Measurements from ENCODE around the gene PRIM1. TPM values are rescaled to one million over a fixed set of nuclear protein-coding genes. Genes with fewer than 3 reads are reported as not detected.
"Not testable (repeated sequence)": the region's sequence is repeated elsewhere in the genome, so short reads cannot be mapped to it uniquely, and the experiment has no call there.

Gene PRIM1
- total RNA-seq, 2 donors from 2014 or later: 6.5 to 18.6 TPM

DNA sequence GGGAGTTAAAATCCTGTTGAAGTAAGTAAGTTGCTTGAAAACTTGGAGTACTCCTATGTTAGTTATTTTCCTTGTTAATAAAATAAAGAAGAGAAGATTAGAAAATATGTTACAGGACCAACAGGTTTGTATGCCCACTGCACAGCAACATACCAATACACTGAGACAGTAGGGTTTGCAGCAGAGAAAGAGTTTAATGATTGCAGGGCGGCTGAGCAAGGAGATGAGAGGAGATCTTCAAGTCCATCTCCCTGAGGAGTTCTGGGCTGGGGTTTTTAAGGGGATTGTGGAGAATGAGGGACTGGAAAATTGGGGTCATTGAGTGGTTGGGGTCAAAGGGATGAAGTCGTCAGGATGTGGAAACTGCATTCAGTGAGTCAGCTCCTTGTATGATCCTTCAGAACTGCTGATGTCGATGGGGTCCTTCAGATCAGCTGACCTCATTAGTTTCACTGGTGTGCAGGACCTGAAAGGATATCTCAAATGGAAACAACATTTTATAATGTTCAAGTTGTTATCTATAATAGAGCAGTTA lies 6.7 kb upstream of the PRIM1 start:
- intact Hi-C loops (cut with DNase I): loop anchor here (2.0 to 5.0 kb wide), 2 partner anchors 228 to 244 kb away; no protein-coding TSS in a partner anchor
- Histone ChIP-seq H3K27me3 (no peaks in the 10 kb centered on the region), H3K4me3 (no peak overlapping the region), H3K9ac (ENCODE audit: low read depth in 2 of 2, low read length in 2 of 2) (no peak overlapping the region), H3K9me3 (no peaks in the 10 kb centered on the region), H3K36me3 (no peaks in the 10 kb centered on the region), H3K4me1 (no peaks in the 10 kb centered on the region), H3K27ac (no peak overlapping the region)
- DNase-seq: no peak
- TF ChIP-seq, protein P1, sequence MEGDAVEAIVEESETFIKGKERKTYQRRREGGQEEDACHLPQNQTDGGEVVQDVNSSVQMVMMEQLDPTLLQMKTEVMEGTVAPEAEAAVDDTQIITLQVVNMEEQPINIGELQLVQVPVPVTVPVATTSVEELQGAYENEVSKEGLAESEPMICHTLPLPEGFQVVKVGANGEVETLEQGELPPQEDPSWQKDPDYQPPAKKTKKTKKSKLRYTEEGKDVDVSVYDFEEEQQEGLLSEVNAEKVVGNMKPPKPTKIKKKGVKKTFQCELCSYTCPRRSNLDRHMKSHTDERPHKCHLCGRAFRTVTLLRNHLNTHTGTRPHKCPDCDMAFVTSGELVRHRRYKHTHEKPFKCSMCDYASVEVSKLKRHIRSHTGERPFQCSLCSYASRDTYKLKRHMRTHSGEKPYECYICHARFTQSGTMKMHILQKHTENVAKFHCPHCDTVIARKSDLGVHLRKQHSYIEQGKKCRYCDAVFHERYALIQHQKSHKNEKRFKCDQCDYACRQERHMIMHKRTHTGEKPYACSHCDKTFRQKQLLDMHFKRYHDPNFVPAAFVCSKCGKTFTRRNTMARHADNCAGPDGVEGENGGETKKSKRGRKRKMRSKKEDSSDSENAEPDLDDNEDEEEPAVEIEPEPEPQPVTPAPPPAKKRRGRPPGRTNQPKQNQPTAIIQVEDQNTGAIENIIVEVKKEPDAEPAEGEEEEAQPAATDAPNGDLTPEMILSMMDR (IDR thresholded peaks at IDR 0.05): no peak

DNA sequence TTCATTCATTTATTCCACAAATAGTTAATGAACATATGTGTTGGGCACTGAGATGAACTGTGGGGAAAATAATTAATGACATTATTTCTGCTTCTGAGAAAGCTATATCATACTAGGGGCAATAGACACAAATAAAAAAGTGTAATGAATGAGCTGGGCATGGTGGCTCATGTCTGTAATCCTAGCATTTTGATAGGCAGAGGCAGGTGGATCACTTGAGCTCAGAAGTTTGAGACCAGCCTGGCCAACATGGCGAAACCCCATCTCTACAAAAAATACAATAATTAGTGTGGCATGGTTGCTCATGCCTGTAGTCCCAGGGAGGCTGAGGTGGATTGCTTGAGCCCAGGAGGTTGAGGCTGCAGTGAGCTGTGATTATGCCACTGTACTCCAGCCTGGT lies 5.8 kb upstream of the PRIM1 start:
- H3K9me3 ChIP-seq; H3K36me3 ChIP-seq; DNase-seq; H3K9ac ChIP-seq (ENCODE audit: low read depth in 2 of 2, low read length in 2 of 2); H3K4me3 ChIP-seq; H3K4me1 ChIP-seq; H3K27me3 ChIP-seq; H3K27ac ChIP-seq: not testable (repeated sequence)
- intact Hi-C loops (cut with DNase I): loop anchor here (2.0 to 5.0 kb wide), 2 partner anchors 229 to 244 kb away; no protein-coding TSS in a partner anchor

DNA sequence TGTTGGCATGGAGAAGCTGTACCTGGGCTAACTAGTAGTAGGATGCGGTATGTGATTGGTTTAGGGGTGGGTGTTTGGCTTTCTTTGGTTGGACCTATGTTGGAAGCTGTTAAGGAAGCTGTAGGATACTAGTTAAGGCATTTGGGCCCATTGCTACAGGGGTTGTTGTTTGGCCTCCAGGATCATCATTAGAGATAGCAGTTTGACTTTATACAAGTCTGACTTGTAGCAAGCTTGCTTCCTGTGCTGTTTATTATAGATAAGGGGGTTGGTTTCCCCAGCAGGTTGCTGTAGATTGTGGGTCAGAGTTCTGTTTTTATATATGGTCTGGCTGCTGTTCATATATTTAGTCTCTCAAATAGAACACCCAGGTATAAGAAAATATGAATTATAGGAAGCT lies 1.4 kb upstream of the PRIM1 start:
- no peak for DNase-seq
- TF ChIP-seq, protein P1 (IDR thresholded peaks at IDR 0.05): no peak
- H3K27me3 ChIP-seq: no peaks in the 10 kb centered on the region
- no peaks in the 10 kb centered on the region for H3K36me3 ChIP-seq
- H3K27ac ChIP-seq: no peak overlapping the region
- no peaks in the 10 kb centered on the region for H3K9me3 ChIP-seq
- H3K9ac ChIP-seq (ENCODE audit: low read depth in 2 of 2, low read length in 2 of 2): no peak overlapping the region
- intact Hi-C loops (cut with DNase I): no loop called here
- H3K4me3 ChIP-seq: no peak overlapping the region
- H3K4me1 ChIP-seq: no peaks in the 10 kb centered on the region

DNA sequence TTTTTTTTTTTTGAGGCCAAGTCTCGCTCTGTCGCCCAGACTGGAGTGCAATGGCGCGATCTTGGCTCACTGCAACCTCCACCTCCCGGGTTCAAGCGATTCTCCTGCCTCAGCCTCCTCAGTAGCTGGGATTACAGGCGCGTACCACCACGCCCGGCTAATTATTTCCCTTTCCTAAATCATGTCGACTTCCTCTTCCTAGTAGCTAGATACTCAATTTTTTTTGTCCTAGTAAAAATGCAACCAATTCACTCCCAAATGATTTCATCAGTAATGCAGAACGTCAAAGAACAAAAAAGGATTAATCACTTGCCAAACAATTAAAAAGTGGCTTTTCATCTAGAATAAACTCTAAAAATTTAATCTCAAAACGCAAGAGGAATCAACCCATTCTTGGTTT lies 1.5 kb downstream of the PRIM1 start:
- H3K27me3 ChIP-seq; H3K27ac ChIP-seq; intact Hi-C loops (cut with DNase I); H3K9ac ChIP-seq (ENCODE audit: low read depth in 2 of 2, low read length in 2 of 2); H3K36me3 ChIP-seq; H3K9me3 ChIP-seq; H3K4me3 ChIP-seq; DNase-seq; H3K4me1 ChIP-seq: not testable (repeated sequence)

DNA sequence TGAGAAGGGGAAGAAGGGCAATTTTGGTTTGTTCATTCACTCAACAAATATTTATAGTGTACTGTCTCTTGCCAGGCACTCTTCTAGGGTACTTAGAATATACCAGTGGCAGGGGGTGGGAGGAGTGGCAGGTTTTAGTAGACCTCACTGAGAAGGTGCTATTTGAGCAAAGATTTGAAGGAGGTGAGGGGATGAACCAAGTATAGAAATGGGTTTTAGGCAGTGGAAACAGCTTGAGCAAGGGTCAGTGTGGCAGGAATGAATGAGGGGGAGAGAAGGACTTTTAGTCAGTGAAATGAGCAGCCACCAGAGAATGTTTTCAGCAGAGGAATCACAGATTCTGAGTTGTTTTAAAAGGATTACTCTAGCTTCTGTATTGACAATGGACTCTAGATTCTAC lies 2.3 kb downstream of the PRIM1 start:
- H3K36me3 ChIP-seq: no peaks in the 10 kb centered on the region
- H3K4me1 ChIP-seq: no peaks in the 10 kb centered on the region
- no peaks in the 10 kb centered on the region for H3K9me3 ChIP-seq
- H3K4me3 ChIP-seq: no peak overlapping the region
- no peaks in the 10 kb centered on the region for H3K27me3 ChIP-seq
- H3K27ac ChIP-seq: no peak overlapping the region
- TF ChIP-seq, protein P1 (IDR thresholded peaks at IDR 0.05): no peak
- no peak overlapping the region for H3K9ac ChIP-seq (ENCODE audit: low read depth in 2 of 2, low read length in 2 of 2)
- DNase-seq: no peak
- intact Hi-C loops (cut with DNase I): no loop called here

DNA sequence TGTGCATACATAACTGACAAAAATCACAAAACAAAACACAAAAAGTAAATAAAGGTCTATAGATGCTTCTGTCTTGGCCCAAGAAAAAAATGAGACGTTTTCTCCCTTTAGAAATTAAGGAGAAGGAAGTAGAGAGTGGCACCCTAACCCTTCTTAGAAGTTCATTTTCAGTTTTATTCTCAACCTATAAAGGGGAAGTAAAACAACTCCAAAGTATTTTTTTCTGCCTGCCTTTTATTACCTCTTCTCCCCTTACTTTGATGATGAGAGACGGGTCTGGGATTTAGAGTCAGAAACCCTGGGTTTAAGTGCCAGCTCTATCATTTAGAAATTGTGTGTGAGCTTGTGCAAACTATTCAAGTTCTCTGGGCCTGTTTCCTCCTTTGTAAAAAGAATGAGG lies 2.8 kb downstream of the PRIM1 start:
- no peak overlapping the region for H3K27ac ChIP-seq
- TF ChIP-seq, protein P1 (IDR thresholded peaks at IDR 0.05): no peak

More for the DNA sequence above, 2.8 kb downstream of the PRIM1 start:
- Histone ChIP-seq H3K4me1 (no peaks in the 10 kb centered on the region), H3K36me3 (no peaks in the 10 kb centered on the region), H3K4me3 (no peak overlapping the region), H3K27me3 (no peaks in the 10 kb centered on the region), H3K9me3 (no peaks in the 10 kb centered on the region), H3K9ac (ENCODE audit: low read depth in 2 of 2, low read length in 2 of 2) (no peak overlapping the region)
- intact Hi-C loops (cut with DNase I): no loop called here
- no peak for DNase-seq
